Measurements from ENCODE around the gene PCGF6.
"Not testable (repeated sequence)": the region's sequence is repeated elsewhere in the genome, so short reads cannot be mapped to it uniquely, and the experiment has no call there.

Gene PCGF6

GRCh38 chr10:103310197-103310596 lies 40.7 kb downstream of the PCGF6 start:
- DNase-seq: no peak

DNA sequence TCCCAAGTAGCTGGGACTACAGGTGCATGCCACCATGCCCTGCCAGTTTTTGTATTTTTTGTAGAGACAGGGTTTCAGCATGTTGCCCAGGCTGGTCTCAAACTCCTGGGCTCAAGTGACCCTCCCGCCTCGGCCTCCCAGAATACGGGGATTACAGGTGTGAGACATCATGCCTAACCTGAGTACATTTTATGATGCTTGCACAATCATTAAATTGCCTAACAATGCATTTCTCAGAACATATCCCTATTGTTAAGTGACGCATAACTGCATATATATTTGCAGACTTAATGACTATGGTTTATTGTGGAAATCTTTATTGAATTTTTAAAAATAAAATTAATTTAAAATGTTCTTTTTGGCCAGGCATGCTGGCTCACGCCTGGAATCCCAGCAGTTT lies 43.3 kb downstream of the PCGF6 start:
- no peak for DNase-seq

- DNase-seq: no peak
Measured at GRCh38 chr10:103295374-103296015, 55.4 kb downstream of the PCGF6 start.

- DNase-seq: no peak
Measured at GRCh38 chr10:103291588-103291987, 59.4 kb downstream of the PCGF6 start.

DNA sequence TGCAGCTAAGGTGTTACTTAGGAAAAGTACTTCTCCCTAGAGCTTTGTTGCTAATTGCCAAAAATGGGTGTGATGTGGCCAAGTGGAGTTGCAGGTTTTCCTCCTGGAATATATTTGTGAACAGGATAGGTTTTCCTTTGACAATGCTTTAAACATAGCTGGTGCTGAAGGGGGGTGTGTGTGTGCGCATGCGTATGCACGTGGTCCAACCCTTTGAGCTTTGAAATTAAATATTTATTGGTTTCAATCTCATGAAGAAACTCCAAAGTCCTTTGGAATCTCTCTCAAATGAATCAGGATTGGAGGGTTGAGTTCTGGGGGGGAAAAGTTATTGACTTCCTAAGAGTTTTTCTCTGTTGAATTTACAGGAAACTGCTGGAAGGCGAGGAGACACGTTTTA lies 62.9 kb downstream of the PCGF6 start:
- DNase-seq: no peak

GRCh38 chr10:103284170-103284569 lies 66.8 kb downstream of the PCGF6 start:
- DNase-seq: peak; percentile 8

- DNase-seq: no peak
Measured at GRCh38 chr10:103282961-103283360, 68.0 kb downstream of the PCGF6 start.

DNA sequence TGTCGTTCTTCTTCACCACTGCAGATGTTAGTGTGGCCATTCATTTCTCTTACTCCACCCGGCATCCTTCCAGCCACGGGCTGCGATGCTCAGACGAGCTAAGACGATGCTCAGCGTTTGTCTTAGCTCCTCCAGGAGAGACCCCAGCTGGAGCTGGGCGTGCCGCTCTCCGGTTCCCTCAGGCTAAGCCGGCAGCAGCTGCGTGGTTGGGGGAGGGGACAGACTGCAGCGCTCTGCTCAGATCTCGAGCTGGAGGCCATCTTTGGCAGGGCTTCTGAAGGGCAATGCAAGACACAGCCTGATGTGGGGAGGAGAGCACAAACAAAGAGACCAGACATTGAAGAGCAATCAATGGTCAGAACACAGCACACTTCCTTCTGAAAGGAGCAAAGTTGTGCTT lies 69.2 kb downstream of the PCGF6 start:
- no peak for DNase-seq

- no peak for DNase-seq
Measured at GRCh38 chr10:103280506-103280905, 70.4 kb downstream of the PCGF6 start.

DNA sequence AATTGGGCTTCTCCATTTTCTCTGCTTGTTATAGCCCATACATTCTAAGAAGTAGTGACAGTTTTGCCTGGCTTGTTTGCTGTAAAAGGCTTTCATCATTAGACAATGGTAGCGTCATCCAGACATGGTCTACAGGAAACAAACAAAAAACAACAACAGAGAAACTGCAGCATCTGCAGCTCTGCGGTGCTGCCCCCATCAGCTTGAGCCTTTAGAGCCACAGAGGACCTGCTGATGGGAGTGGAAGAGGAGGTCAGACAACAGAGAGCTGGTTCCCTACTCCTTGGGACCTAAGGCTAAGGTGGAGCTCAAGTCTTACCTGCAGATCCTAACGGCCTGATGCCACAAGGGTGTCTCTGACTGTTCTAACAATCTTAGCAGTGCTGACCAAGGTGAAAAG lies 70.9 kb downstream of the PCGF6 start:
- no peak for DNase-seq

DNA sequence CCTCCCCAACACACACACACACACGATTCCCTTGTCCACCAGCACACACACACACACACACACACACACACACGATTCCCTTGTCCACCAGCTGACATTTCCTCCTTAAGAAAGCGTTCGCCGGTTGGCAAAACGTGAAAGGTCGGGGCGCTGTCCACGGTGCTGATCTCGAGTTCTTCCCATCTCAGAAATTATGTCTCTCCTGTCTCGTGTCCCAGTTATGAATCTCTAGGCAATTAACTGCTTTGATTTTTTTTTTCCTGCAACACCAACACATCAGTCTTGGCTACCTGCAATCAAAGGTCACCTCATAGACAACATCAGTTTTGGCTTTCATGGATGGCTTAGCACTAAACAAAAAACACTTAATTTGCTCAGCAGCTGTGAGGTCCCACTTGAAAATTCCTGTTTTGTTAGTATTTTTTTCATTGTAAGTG lies 72.1 kb downstream of the PCGF6 start:
- no peak for DNase-seq

DNA sequence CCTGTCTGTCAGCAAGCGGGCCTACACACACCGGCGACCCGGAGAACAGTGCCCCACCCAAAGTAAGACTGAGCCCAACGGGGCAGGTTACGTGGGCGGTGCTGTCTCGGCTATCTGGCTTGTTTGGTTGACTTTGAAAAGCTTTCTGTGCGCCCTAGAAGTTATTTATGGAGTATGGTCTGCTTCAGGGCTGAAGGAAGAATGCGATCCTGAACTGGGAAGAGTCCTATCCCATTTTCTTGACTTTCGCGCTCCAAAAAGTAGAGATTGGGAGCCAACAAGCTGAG lies 72.5 kb downstream of the PCGF6 start:
- no peak for DNase-seq

DNA sequence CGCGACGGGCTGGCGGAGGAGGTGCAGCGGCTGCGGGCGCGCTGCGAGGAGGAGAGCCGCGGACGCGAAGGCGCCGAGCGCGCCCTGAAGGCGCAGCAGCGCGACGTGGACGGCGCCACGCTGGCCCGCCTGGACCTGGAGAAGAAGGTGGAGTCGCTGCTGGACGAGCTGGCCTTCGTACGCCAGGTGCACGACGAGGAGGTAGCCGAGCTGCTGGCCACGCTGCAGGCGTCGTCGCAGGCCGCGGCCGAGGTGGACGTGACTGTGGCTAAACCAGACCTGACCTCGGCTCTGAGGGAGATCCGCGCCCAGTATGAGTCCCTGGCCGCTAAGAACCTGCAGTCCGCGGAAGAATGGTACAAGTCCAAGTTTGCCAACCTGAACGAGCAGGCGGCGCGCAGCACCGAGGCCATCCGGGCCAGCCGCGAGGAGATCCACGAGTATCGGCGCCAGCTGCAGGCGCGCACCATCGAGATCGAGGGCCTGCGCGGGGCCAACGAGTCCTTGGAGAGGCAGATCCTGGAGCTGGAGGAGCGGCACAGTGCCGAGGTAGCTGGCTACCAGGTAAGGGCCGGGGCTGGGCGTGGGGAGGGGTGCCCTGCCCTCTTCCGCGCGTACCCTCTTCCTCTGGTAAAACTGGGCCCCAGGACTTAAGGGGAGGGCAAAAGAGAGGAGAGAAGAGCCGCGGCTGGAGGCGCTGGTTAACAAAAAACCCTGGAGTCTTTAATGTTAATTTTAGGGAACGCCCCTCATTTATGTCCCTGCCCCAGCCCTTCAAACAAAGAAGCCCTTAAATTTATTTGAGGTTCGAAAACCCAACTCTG lies 73.0 kb downstream of the PCGF6 start:
- DNase-seq: no peak

GRCh38 chr10:103276896-103277712 lies 73.8 kb downstream of the PCGF6 start, which contains the start of gene INA:
Gene INA (plus strand): TSS chr10:103277138. CDS start chr10:103277212, 74 bp downstream.
- no peak for DNase-seq

DNA sequence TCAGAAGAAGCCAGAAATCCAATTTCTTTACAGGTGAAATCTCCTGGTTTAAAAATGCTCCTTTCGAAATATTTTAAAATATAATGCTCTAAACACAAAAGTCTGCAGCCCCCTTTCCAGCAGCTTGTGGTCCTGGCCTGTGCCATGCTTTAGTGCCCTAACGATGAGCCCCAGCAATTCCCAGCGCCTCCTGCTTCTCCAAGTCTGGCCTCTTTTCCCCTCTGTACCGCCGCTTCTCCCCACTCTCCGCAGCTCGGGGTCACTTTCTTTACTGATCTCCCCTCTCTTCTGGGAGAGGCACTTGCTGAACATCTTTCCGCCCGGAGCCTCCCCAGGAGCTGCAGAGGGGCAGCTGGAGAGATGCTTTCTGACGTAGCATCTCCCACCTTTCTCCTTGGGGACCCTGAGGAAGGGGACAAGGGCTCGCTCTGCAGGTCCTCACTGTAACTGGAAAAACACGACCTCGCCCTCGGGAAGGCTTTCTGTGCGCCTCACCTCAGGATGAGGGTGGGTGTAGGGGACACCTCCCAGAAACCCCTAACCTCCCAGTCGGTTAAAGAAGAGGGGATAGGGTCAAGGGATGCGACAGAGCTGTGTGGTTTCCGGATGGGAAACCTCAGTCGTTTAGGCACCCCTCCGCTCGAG lies 74.6 kb downstream of the PCGF6 start:
- no peak for DNase-seq

DNA sequence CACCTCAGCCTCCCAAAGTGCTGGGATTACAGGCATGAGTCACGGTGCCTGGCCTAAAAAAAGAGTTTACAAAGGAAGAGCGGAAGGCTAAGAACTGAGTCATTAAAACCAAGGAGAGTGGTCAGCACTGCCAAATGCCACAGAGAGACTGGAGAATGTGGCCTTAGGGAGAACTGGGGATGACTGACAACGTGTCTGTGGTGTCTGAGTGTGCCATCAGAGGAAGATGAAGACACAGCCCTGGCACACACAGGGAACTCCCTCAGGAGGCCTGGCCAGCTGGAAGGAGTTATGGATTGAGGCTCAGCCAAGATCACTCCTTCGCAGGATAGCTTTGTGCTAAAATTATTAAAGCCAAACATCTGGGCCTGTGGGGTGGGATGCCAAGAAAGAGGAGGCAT lies 77.9 kb downstream of the PCGF6 start:
- DNase-seq: no peak

- no peak for DNase-seq
Measured at GRCh38 chr10:103265717-103266329, 85.1 kb downstream of the PCGF6 start.

- DNase-seq: no peak
Measured at GRCh38 chr10:103262229-103262628, 88.7 kb downstream of the PCGF6 start.

DNA sequence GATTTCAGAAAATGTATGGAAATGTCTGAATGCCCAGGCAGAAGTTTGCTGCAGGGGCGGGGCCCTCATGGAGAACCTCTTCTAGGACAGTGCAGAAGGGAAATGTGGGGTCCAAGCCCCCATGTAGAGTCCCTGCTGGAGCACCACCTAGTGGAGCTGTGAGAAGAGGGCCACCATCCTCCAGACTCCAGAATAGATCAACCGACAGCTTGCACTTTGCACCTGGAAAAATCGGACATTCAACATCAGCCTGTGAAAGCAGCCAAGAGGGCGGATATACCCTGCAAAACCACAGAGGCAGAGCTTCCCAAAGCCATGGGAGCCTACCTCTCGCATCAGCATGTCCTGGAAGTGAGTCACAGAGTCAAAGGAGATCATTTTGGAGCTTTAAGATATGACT lies 91.0 kb downstream of the PCGF6 start:
- no peak for DNase-seq

DNA sequence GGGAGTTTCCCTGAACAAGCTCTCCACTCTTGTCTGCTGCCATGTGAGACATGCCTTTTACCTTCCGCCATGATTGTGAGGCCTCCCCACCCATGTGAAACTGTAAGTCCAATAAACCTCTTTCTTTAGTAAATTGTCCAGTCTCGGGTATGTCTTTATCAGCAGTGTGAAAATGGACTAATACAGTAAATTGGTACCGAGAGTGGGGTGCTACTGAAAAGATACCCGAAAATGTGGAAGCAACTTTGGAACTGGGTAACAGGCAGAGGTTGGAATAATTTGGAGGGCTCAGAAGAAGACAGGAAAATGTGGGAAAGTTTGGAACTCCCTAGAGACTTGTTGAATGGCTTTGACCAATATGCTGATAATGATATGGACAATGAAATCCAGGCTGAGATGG lies 92.0 kb downstream of the PCGF6 start:
- not testable (repeated sequence) for DNase-seq

DNA sequence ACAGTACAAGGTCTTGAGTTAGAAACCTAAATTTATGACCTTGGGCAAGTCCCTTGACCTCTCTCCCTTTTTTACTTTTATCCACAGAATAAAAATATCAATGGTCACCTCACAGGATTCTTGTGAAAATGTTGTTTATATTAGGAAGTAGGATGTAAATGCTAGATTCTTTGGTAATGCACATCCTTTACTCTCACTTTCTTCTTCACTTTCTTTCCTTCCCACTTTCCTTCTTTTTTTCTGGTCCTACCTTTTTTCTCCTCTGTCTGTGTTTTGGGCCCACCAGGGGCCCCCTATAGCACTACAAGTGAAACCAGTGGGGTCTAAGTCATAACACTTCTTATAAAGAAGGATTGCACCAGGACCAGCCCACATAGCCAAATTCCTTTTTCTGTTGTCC lies 93.1 kb downstream of the PCGF6 start:
- no peak for DNase-seq

- no peak for DNase-seq
Measured at GRCh38 chr10:103256613-103257012, 94.3 kb downstream of the PCGF6 start.
